CD4-positive, alpha-beta memory T cell (primary cell): ENCODE results near the gene ME3. TPM values are rescaled to one million over a fixed set of nuclear protein-coding genes. Genes with fewer than 3 reads are reported as not detected.

Experiments
- CTCF ChIA-PET: fragments of 350-600 bp; sonication (Branson Sonifier 250); formaldehyde crosslinking; loops from one replicate; lab custom pipeline; 2021; ENCODE audit warnings: inconsistent platforms; ENCODE audit not compliant: partially characterized antibody; lab: Charles Lee
- POLR2A ChIA-PET: fragments of 350-600 bp; sonication (Branson Sonifier 250); formaldehyde crosslinking; loops from one replicate; lab custom pipeline; 2021; ENCODE audit not compliant: partially characterized antibody; lab: Charles Lee
- DNase-seq, 5 donors: peaks; one replicate each; pipeline versions ENCODE4 v3.0.0 to v3.0.0-alpha.2; 2020 to 2022; ENCODE audit warnings: mixed read lengths in 1 of 5
- H3K27ac ChIP-seq: one replicate; pipeline ENCODE4 v1.7.0; 2013; ENCODE audit warnings: low read depth, low read length
- H3K27me3 ChIP-seq: 2 replicates; pipeline ENCODE4 v1.7.0; 2013; ENCODE audit warnings: mild to moderate bottlenecking, low read length, moderate library complexity; ENCODE audit not compliant: insufficient read depth
- H3K36me3 ChIP-seq: 2 replicates; pipeline ENCODE4 v1.7.0; 2013; ENCODE audit warnings: mild to moderate bottlenecking, low read length, moderate library complexity; ENCODE audit not compliant: insufficient read depth
- H3K4me1 ChIP-seq: 2 replicates; pipeline ENCODE4 v1.7.0; 2013; ENCODE audit warnings: mild to moderate bottlenecking, low read length, moderate library complexity; ENCODE audit not compliant: insufficient read depth
- H3K4me3 ChIP-seq, 2 donors: one replicate each; pipeline ENCODE4 v1.7.0; 2013; ENCODE audit warnings: low read length in 2 of 2, mild to moderate bottlenecking in 1 of 2
- H3K9me3 ChIP-seq, 2 donors: one replicate each; pipeline ENCODE4 v1.7.0; 2013; ENCODE audit warnings: low read length in 2 of 2, control low read depth in 1 of 2; ENCODE audit not compliant: control insufficient read depth in 1 of 2
- H3K27ac Mint-ChIP-seq, 7 donors: one replicate each; pipeline ENCODE4 v1.8.0; 2020 to 2021; ENCODE audit warnings: mixed read lengths in 7 of 7, mild to moderate bottlenecking in 6 of 7, inconsistent platforms in 3 of 7, moderate library complexity in 3 of 7
- H3K27me3 Mint-ChIP-seq, 2 donors: one replicate each; pipeline ENCODE4 v1.8.0; 2020 to 2021; ENCODE audit warnings: mixed read lengths in 2 of 2
- H3K36me3 Mint-ChIP-seq, 2 donors: one replicate each; pipeline ENCODE4 v1.8.0; 2020 to 2021; ENCODE audit warnings: mixed read lengths in 2 of 2, inconsistent platforms in 1 of 2, mild to moderate bottlenecking in 1 of 2
- H3K4me1 Mint-ChIP-seq, 4 donors: one replicate each; pipeline ENCODE4 v1.8.0; 2020 to 2021; ENCODE audit warnings: mixed read lengths in 4 of 4, mild to moderate bottlenecking in 1 of 4
- H3K4me3 Mint-ChIP-seq, 8 donors: one replicate each; pipeline ENCODE4 v1.8.0; 2020 to 2021; ENCODE audit warnings: mixed read lengths in 8 of 8, mild to moderate bottlenecking in 7 of 8, moderate library complexity in 6 of 8, inconsistent platforms in 3 of 8
- H3K9me3 Mint-ChIP-seq, 8 donors: one replicate each; pipeline ENCODE4 v1.8.0; 2020 to 2021; ENCODE audit warnings: mixed read lengths in 8 of 8, mild to moderate bottlenecking in 5 of 8, inconsistent platforms in 3 of 8, moderate library complexity in 1 of 8
- intact Hi-C: fragments of 100-400 bp; cut with micrococcal nuclease; formaldehyde crosslinking; loops from one replicate; pipeline ENCODE4 v1.15.1; 2023
- polyA plus RNA-seq, 2 donors: library from polyadenylated mRNA; unstranded; fragments of 300-500 nt; fragmentation: Illumina TruSeq; gene quantifications; one replicate each; pipeline ENCODE4 v1.2.3, GENCODE V29; 2021
- total RNA-seq, 2 experiments: library from RNA; stranded (reverse); gene quantifications; one replicate each; pipeline ENCODE4 v1.2.3, GENCODE V29; 2021

ME3 gene
- total and polyA plus RNA-seq, 4 experiments from 2014 or later: 0.15 to 1.9 (median 1.3) TPM; not detected in 1

- Mint-ChIP-seq H3K4me1 (no peaks in the 10 kb centered on the region), H3K27ac (no peak overlapping the region), H3K4me3 (no peak overlapping the region), H3K36me3 (no peaks in the 10 kb centered on the region), H3K9me3 (peaks cover 0 to 2% (median 0%) of the 10 kb centered on the region in 8 donors), H3K27me3 (peaks cover 5 to 12% of the 10 kb centered on the region in 2 donors)
- intact Hi-C loops: no loop called here
- Histone ChIP-seq H3K9me3 (no peaks in the 10 kb centered on the region), H3K27me3 (no peaks in the 10 kb centered on the region), H3K36me3 (no peaks in the 10 kb centered on the region), H3K4me3 (no peak overlapping the region), H3K27ac (no peak overlapping the region), H3K4me1 (no peaks in the 10 kb centered on the region)
- POLR2A ChIA-PET: no interaction called here
- CTCF ChIA-PET: no interaction called here
- no peak for DNase-seq
Measured at GRCh38 chr11:86692746-86693145, 20.3 kb upstream of the ME3 start.

GRCh38 chr11:86692317-86692716 is 19.9 kb upstream of the ME3 start:
- no peaks in the 10 kb centered on the region for H3K36me3 Mint-ChIP-seq
- Histone ChIP-seq H3K9me3 (no peaks in the 10 kb centered on the region), H3K27me3 (no peaks in the 10 kb centered on the region), H3K27ac (no peak overlapping the region), H3K4me1 (no peaks in the 10 kb centered on the region), H3K4me3 (no peak overlapping the region), H3K36me3 (no peaks in the 10 kb centered on the region)
- CTCF ChIA-PET: no interaction called here
- intact Hi-C loops: no loop called here
- H3K4me1 Mint-ChIP-seq: no peaks in the 10 kb centered on the region
- DNase-seq: no peak
- no peak overlapping the region for H3K4me3 Mint-ChIP-seq
- peaks cover 5 to 12% of the 10 kb centered on the region in 2 donors for H3K27me3 Mint-ChIP-seq
- peaks cover 0 to 2% (median 0%) of the 10 kb centered on the region in 8 donors for H3K9me3 Mint-ChIP-seq
- H3K27ac Mint-ChIP-seq: no peak overlapping the region
- POLR2A ChIA-PET: no interaction called here

- DNase-seq: no peak
- H3K4me3 Mint-ChIP-seq: no peak overlapping the region
- no peak overlapping the region for H3K27ac Mint-ChIP-seq
Measured at GRCh38 chr11:86688398-86689179, 16.2 kb upstream of the ME3 start.

DNA sequence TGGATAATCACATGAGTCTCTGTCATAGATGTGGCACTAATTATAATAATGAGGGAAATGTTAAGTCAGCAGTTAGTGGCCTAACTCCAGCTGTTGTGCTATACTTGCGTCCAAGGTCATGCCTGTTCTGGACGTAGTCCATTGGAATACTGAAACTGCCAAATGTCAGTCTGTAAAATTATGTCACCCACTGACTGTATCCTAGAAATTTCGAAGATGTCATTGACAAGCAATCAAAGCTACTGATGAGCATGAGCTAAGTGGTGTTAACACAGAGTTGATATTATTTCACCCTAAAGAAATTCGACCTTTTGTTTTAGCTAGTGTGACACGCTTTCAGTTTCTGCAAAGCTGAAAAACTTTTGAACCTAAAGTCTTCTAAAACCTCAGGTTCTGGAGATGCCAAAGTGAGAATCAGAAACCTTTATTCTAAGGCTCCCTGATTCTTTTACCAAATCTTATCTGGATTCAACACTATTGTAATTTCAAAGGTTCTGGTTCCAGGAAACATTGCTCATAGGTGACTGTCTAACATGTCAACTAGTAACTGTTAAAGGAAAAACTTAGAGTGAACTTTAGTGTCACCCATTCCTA is 14.9 kb upstream of the ME3 start:
- ChIA-PET POLR2A (no interaction called here), CTCF (no interaction called here)
- intact Hi-C loops: no loop called here
- H3K4me3 Mint-ChIP-seq: no peak overlapping the region
- no peaks in the 10 kb centered on the region for H3K4me1 ChIP-seq
- peaks cover 0 to 2% (median 0%) of the 10 kb centered on the region in 8 donors for H3K9me3 Mint-ChIP-seq
- no peaks in the 10 kb centered on the region for H3K36me3 ChIP-seq
- no peaks in the 10 kb centered on the region for H3K36me3 Mint-ChIP-seq
- H3K27me3 Mint-ChIP-seq: peaks cover 4 to 7% of the 10 kb centered on the region in 2 donors
- H3K4me3 ChIP-seq: no peak overlapping the region
- H3K27me3 ChIP-seq: no peaks in the 10 kb centered on the region
- no peaks in the 10 kb centered on the region for H3K9me3 ChIP-seq
- H3K27ac ChIP-seq: no peak overlapping the region
- DNase-seq: no peak
- no peaks in the 10 kb centered on the region for H3K4me1 Mint-ChIP-seq
- H3K27ac Mint-ChIP-seq: no peak overlapping the region

More at GRCh38 chr11:86688398-86689179, 16.2 kb upstream of the ME3 start:
- H3K27me3 ChIP-seq: no peaks in the 10 kb centered on the region
- Mint-ChIP-seq H3K27me3 (peaks cover 5 to 9% of the 10 kb centered on the region in 2 donors), H3K9me3 (peaks cover 0 to 2% (median 0%) of the 10 kb centered on the region in 8 donors), H3K36me3 (no peaks in the 10 kb centered on the region), H3K4me1 (no peaks in the 10 kb centered on the region)
- intact Hi-C loops: no loop called here
- no peak overlapping the region for H3K4me3 ChIP-seq
- no peak overlapping the region for H3K27ac ChIP-seq
- no peaks in the 10 kb centered on the region for H3K36me3 ChIP-seq
- CTCF ChIA-PET: no interaction called here
- H3K4me1 ChIP-seq: no peaks in the 10 kb centered on the region
- H3K9me3 ChIP-seq: no peaks in the 10 kb centered on the region
- POLR2A ChIA-PET: no interaction called here

DNA sequence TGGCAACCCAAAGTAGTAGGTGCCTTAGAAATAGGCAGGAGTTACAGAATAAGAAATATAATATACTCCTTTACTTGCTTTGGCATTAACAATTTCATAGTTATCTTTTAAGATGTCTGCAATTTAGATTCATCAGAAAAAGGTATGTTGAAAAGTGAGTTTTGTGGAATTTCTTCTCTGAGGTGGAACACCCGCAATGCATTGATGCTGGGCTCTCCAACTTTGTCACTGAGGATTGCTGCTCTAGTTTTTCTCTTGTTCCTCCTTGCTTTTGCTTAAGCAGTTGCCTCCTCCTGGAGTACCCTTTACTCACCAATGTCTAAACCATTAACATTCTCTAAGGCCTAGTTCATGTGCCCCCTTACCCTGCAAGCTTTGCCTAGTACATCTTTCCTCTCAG is 14.1 kb upstream of the ME3 start:
- Histone ChIP-seq H3K27ac (no peak overlapping the region), H3K9me3 (no peaks in the 10 kb centered on the region), H3K4me3 (no peak overlapping the region), H3K4me1 (no peaks in the 10 kb centered on the region), H3K36me3 (no peaks in the 10 kb centered on the region), H3K27me3 (no peaks in the 10 kb centered on the region)
- intact Hi-C loops: no loop called here
- Mint-ChIP-seq H3K9me3 (no peaks in the 10 kb centered on the region), H3K27me3 (no peaks in the 10 kb centered on the region), H3K4me1 (no peaks in the 10 kb centered on the region), H3K27ac (no peak overlapping the region), H3K4me3 (no peak overlapping the region), H3K36me3 (no peaks in the 10 kb centered on the region)
- POLR2A ChIA-PET: no interaction called here
- DNase-seq: no peak
- CTCF ChIA-PET: no interaction called here

- no peaks in the 10 kb centered on the region for H3K4me1 ChIP-seq
- H3K4me3 ChIP-seq: no peak overlapping the region
- ChIA-PET CTCF (no interaction called here), POLR2A (no interaction called here)
- H3K27ac ChIP-seq: no peak overlapping the region
- no peaks in the 10 kb centered on the region for H3K27me3 ChIP-seq
- no peak for DNase-seq
- Mint-ChIP-seq H3K4me1 (no peaks in the 10 kb centered on the region), H3K9me3 (no peaks in the 10 kb centered on the region), H3K36me3 (no peaks in the 10 kb centered on the region), H3K4me3 (no peak overlapping the region), H3K27ac (no peak overlapping the region), H3K27me3 (no peaks in the 10 kb centered on the region)
- intact Hi-C loops: no loop called here
- H3K36me3 ChIP-seq: no peaks in the 10 kb centered on the region
- no peaks in the 10 kb centered on the region for H3K9me3 ChIP-seq
Measured at GRCh38 chr11:86681483-86681756, 9.0 kb upstream of the ME3 start.

DNA sequence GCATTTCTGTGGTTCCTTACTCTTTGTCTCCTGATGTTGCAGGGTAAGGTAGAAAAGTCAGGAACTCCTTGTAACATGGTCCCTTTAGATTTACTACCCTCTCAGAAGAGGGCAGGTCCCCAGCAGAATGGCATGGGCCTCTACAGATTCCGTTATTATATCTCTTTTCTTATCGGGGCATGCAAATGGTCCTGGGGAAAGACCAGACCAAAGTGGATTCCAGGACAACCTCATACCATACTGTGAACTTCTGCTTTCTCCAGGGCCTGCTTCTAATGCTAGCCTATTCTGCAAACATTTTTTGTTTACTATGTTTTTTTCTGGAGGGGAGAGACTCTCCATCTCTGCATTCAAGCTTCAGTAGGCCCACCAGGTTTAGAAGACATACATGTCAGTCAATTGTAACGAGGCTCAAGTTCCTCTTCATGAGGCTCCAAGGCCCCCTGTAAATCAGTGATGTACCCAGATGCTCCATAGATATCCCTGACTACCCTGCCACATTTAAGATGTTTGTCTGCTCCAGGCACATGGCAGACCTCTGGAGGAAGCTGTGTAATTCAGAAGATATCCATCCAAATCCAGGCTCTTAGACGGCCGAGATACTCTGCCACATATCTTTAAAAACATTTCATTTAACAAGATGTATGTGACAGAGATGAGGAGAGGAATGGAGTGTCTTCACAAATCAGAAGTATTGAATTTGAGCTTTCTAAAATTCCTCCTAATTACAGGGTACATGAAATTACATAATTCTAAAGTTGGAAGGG is 8.5 kb upstream of the ME3 start:
- DNase-seq: no peak
- H3K9me3 ChIP-seq: no peaks in the 10 kb centered on the region
- no peaks in the 10 kb centered on the region for H3K36me3 ChIP-seq
- no peaks in the 10 kb centered on the region for H3K27me3 Mint-ChIP-seq
- H3K36me3 Mint-ChIP-seq: no peaks in the 10 kb centered on the region
- H3K9me3 Mint-ChIP-seq: no peaks in the 10 kb centered on the region
- H3K4me1 Mint-ChIP-seq: no peaks in the 10 kb centered on the region
- H3K27ac Mint-ChIP-seq: no peak overlapping the region
- POLR2A ChIA-PET: no interaction called here
- CTCF ChIA-PET: no interaction called here
- no peak overlapping the region for H3K27ac ChIP-seq
- H3K27me3 ChIP-seq: no peaks in the 10 kb centered on the region
- intact Hi-C loops: no loop called here
- H3K4me1 ChIP-seq: no peaks in the 10 kb centered on the region
- no peak overlapping the region for H3K4me3 ChIP-seq
- H3K4me3 Mint-ChIP-seq: no peak overlapping the region
